ENCODE measurements around the gene MYO1D.

GRCh38 chr17:32566303-32566702 lies 310.6 kb downstream of the MYO1D start:
- TF ChIP-seq, protein P1, sequence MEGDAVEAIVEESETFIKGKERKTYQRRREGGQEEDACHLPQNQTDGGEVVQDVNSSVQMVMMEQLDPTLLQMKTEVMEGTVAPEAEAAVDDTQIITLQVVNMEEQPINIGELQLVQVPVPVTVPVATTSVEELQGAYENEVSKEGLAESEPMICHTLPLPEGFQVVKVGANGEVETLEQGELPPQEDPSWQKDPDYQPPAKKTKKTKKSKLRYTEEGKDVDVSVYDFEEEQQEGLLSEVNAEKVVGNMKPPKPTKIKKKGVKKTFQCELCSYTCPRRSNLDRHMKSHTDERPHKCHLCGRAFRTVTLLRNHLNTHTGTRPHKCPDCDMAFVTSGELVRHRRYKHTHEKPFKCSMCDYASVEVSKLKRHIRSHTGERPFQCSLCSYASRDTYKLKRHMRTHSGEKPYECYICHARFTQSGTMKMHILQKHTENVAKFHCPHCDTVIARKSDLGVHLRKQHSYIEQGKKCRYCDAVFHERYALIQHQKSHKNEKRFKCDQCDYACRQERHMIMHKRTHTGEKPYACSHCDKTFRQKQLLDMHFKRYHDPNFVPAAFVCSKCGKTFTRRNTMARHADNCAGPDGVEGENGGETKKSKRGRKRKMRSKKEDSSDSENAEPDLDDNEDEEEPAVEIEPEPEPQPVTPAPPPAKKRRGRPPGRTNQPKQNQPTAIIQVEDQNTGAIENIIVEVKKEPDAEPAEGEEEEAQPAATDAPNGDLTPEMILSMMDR (IDR thresholded peaks at IDR 0.05): no peak
- no peak for TF ChIP-seq NFE2L1 (CRISPR knock-in tag; IDR thresholded peaks at IDR 0.05)
- no peak for TF ChIP-seq ESRRA (CRISPR knock-in tag; IDR thresholded peaks at IDR 0.05; ENCODE audit: borderline replicate concordance)
- no peak for TF ChIP-seq RELA (CRISPR knock-in tag; IDR thresholded peaks at IDR 0.05; ENCODE audit: borderline replicate concordance)
- TF ChIP-seq, protein P2, sequence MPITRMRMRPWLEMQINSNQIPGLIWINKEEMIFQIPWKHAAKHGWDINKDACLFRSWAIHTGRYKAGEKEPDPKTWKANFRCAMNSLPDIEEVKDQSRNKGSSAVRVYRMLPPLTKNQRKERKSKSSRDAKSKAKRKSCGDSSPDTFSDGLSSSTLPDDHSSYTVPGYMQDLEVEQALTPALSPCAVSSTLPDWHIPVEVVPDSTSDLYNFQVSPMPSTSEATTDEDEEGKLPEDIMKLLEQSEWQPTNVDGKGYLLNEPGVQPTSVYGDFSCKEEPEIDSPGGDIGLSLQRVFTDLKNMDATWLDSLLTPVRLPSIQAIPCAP (CRISPR knock-in tag; IDR thresholded peaks at IDR 0.05): no peak
- TF ChIP-seq NR2C2 (CRISPR knock-in tag; IDR thresholded peaks at IDR 0.05): no peak
- TF ChIP-seq, protein P3, sequence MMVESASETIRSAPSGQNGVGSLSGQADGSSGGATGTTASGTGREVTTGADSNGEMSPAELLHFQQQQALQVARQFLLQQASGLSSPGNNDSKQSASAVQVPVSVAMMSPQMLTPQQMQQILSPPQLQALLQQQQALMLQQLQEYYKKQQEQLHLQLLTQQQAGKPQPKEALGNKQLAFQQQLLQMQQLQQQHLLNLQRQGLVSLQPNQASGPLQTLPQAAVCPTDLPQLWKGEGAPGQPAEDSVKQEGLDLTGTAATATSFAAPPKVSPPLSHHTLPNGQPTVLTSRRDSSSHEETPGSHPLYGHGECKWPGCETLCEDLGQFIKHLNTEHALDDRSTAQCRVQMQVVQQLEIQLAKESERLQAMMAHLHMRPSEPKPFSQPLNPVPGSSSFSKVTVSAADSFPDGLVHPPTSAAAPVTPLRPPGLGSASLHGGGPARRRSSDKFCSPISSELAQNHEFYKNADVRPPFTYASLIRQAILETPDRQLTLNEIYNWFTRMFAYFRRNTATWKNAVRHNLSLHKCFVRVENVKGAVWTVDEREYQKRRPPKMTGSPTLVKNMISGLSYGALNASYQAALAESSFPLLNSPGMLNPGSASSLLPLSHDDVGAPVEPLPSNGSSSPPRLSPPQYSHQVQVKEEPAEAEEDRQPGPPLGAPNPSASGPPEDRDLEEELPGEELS (CRISPR knock-in tag; IDR thresholded peaks at IDR 0.05): no peak
- TF ChIP-seq, protein P4, sequence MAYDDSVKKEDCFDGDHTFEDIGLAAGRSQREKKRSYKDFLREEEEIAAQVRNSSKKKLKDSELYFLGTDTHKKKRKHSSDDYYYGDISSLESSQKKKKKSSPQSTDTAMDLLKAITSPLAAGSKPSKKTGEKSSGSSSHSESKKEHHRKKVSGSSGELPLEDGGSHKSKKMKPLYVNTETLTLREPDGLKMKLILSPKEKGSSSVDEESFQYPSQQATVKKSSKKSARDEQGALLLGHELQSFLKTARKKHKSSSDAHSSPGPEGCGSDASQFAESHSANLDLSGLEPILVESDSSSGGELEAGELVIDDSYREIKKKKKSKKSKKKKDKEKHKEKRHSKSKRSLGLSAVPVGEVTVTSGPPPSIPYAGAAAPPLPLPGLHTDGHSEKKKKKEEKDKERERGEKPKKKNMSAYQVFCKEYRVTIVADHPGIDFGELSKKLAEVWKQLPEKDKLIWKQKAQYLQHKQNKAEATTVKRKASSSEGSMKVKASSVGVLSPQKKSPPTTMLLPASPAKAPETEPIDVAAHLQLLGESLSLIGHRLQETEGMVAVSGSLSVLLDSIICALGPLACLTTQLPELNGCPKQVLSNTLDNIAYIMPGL (CRISPR knock-in tag; IDR thresholded peaks at IDR 0.05): no peak
- no peak for TF ChIP-seq NFYB (CRISPR knock-in tag; conservative IDR thresholded peaks at IDR 0.05; ENCODE audit: low read depth)
- TF ChIP-seq ATF2 (CRISPR knock-in tag; IDR thresholded peaks at IDR 0.05; ENCODE audit: borderline replicate concordance, low read depth): no peak
